Measurements from ENCODE around the gene SLMAP.

The SLMAP gene

DNA sequence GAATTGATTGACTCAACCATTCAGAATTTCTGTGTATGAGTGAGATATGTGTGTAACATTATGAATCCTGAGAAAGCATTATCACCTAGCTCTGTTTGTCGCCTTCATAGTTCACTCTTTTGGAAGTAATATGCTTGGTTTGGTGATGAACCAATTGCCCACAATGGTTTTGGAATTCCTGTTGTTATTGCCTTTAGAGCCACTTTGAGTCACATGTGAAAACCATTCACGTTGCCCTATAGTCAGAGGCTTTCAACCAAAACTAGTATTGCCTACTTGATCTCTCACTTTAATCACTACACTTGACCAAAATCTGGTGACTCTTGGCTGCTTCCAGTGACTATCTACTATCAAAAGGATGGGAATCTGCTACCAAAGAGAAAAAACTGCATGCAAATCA, 173.9 kb downstream of the SLMAP start:
- H3K4me3 ChIP-seq (ENCODE audit: low read length), result no peak overlapping the region
- no peak for TF ChIP-seq ZNF274 (IDR thresholded peaks at IDR 0.05; ENCODE audit: low read depth, low read length)

DNA sequence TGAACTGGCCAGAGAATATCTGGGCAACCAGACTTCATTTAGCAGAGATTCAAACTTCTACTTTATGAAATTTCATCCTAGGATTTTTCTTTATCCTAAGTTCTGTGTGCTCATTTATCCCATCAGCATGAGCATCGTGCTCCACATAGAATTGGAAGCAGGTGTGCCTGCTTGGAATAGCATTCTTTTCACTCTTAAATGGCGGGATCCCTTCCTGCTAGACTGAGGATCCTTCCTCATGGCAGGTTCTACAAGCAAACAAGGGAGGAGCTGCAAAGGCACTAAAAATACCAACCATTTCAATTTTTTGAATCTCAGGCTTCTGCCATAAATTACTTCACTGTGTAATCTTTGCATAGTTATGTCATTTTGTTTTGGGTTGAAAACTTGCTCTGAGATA, 177.5 kb downstream of the SLMAP start:
- no peak overlapping the region for H3K4me3 ChIP-seq (ENCODE audit: low read length)
- TF ChIP-seq ZNF274 (IDR thresholded peaks at IDR 0.05; ENCODE audit: low read depth, low read length), result no peak

DNA sequence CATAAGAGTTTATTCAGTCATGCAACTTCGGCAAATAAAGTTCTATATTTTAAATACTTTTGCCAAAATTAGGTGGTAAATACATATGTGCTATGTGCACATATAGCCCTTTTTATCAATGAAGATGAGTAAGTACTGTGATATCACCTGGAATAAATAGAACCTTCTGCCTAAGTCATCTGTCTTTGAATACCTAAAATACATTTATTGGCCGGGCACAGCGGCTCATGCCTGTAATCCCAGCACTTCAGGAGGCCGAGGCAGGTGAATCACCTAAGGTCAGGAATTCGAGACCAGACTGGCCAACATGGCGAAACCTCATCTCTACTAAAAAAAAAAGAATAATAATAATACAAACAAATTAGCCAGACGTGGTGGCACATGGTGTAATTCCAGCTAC, 178.3 kb downstream of the SLMAP start:
- no peak for TF ChIP-seq ZNF274 (IDR thresholded peaks at IDR 0.05; ENCODE audit: low read depth, low read length)

DNA sequence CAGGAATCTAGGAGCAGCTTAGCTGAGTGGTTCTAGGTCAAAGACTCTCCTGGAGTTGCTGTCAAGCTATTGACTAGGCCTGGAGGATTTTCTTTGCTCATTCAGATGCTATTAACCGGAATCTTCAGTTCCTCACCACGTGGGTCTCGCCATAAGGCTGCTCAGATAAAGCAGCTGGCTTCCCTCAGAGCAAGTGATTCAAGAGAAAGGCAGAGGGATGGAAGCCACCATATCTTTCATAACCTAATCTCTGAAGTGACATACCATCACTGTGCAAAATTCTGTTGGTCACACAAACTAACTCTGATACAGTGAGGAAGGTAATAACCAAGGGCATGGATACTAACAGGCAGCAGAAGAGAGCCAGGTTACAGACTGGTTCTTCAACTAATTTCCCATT, 179.4 kb downstream of the SLMAP start:
- H3K4me3 ChIP-seq (ENCODE audit: low read length), result no peak overlapping the region
- no peak for TF ChIP-seq ZNF274 (IDR thresholded peaks at IDR 0.05; ENCODE audit: low read depth, low read length)

More for the DNA sequence above, 178.3 kb downstream of the SLMAP start:
- no peak overlapping the region for H3K4me3 ChIP-seq (ENCODE audit: low read length)

DNA sequence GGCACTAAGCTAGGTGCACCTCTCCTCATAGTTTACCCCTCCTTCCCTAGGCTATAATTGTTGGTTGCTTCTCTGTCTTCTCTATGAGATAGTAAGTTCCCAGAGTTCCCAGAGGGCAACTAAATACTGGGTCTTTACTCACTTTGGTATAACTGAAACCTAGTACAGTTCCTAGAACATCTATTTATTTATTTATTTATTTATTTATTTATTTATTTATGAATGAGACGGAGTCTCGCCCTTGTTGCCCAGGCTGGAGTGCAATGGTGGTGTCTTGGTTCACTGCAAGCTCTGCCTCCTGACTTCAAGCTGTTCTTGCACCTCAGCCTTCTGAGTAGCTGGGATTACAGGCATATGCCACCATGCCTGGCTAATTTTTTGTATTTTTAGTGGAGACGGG, 181.0 kb downstream of the SLMAP start:
- H3K4me3 ChIP-seq (ENCODE audit: low read length), result no peak overlapping the region
- no peak for TF ChIP-seq ZNF274 (IDR thresholded peaks at IDR 0.05; ENCODE audit: low read depth, low read length)

DNA sequence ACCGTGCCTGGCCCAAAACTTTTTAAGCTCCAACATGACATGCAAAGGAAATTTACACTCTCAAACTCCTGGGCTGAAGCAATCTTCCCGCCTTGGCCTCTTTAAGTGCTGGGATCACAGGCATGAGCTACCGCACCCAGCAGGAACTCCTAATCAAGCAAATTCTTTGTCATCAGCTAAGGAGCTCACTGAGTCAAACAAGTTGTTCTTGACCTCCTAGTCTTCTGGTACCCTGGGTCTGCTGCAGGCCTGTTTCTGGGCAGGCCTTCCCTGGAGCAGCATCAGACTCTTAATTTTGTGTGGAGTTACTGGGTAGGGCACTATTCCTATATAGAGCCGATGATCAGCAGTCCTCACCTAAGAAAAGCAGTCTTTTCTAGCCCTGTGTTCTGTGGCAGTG, 183.7 kb downstream of the SLMAP start:
- H3K4me3 ChIP-seq (ENCODE audit: low read length), result no peak overlapping the region
- TF ChIP-seq ZNF274 (IDR thresholded peaks at IDR 0.05; ENCODE audit: low read depth, low read length), result no peak

DNA sequence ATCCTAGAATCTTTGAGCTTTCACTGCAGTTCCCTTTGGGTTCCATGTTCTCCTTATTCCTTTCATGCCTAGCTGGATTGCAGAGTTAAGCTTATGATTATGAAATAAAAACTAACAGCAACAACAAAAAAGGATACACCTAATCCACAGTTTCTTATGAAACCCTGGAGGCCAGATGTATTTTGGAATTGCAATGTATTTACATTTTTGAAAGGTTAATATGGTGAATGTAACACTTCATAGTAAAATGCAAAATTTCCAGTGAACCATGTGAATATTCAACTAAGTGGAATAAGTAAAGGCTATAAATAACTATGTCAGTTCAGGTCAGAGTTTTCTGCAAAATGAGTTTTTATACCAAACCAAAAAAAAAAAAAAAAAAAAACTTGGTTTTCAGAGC, 186.3 kb downstream of the SLMAP start:
- H3K4me3 ChIP-seq (ENCODE audit: low read length), result no peak overlapping the region
- no peak for TF ChIP-seq ZNF274 (IDR thresholded peaks at IDR 0.05; ENCODE audit: low read depth, low read length)

DNA sequence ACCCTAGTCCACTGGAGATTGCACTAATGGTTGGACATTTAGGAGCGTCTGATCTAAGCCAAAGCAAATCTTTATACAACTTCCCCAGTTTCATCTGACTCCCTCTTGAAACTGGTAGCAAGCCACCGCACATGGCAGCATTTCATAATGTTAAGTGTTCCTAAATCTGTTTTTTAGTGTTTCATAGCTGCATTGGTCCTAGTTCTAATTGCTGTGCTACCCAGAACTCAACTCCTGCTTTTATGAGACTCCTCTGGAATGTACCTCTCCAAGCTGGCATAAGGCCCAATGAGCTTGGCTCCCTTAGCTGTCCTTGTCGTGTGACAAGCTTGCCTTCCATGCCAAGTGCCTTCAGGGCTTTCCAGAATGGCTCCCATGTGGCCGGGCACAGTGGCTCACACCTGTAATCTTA, 186.8 kb downstream of the SLMAP start:
- no peak overlapping the region for H3K4me3 ChIP-seq (ENCODE audit: low read length)
- no peak for TF ChIP-seq ZNF274 (IDR thresholded peaks at IDR 0.05; ENCODE audit: low read depth, low read length)

DNA sequence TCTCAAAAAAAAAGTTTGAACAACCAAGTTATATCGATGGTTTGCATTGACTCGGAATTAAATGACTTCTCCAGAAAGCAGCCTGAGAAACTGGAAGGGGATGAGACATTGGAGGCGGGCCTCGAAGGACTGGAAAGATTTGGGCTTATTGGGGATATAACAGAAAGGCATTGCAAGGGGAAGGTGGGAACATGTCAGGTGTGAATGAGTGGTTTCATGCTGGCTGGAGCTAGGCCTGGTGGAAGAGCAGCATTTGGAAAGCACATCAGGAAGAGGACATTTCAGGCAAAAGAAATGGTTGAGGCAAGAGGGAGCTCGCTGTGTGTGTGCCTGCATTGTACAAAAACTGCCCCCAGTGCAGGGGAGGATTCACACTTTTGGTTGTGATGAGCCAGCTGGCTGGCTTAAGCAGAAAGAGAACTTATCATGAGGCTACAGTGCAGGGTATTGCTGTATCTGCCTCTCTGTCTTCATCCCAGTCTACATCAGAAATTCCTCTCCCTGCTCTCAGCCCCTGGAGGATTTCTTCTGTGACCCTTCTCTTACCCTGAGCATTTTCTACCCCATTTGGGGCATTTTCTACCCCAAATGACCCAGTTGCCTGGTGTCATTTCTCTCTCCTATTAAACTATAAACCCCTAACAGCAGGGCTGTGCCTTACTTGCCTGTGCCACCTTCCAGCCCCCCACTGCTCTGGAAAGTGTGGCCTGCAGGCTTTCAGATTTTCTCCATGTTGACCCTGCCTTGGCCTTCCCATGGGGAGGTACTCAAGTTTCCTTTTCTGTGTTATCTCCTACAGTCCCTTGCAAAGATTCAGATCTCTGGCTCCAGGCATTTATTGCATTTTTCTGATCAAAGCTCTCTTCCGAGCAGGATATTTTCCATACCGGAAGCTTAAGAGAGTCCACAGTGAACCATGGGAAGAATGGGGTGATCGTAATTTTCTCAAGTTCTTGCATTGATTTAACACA, 187.7 kb downstream of the SLMAP start:
- H3K4me3 ChIP-seq (ENCODE audit: low read length), result no peak overlapping the region
- no peak for TF ChIP-seq ZNF274 (IDR thresholded peaks at IDR 0.05; ENCODE audit: low read depth, low read length)

DNA sequence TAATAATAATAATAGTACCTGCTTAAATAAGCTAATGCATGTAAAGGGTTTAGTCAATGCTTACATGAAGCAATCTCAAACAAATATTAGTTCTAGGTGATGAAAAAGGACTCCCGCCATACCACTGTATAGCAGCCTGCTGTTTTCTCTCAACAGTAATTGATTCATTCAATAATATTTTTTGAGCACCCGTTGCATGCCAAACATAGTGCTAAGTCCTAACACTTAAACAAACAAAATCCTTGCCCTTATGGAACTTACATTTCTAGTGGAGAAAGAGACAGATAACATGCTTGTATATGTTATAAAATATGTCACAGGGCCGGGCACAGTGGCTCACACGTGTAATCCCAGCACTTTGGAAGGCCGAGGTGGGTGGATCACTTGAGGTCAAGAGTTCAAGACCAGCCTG, 190.9 kb downstream of the SLMAP start:
- TF ChIP-seq ZNF274 (IDR thresholded peaks at IDR 0.05; ENCODE audit: low read depth, low read length), result no peak
- H3K4me3 ChIP-seq (ENCODE audit: low read length), result no peak overlapping the region

DNA sequence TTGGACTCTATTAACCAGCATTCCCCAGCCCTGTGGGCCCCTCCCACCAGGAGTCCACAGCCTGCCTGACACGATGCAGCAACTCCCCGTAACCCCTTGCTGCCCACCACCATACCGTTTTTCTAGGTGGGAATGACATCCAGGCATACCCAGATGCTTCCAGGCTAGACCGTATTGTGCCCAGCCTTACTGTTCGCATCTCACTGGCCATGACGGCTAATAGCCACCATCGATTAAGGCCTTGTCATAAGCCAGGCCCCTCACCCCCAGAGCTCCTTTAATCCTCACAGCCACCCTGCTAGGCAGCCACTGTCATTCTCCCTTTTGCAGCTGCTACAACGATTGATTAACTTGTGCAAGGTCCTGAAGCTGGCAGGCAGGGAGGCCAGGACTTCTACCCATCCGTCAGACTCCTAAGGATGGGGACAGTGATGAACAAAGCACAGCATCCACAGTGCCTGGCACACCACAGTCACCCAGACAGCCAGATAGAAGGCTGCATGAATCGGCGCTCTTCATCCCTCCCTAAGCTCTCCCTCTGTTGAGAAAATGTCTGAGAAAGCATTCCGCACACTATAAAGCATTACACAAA, 192.1 kb downstream of the SLMAP start:
- no peak overlapping the region for H3K4me3 ChIP-seq (ENCODE audit: low read length)
- TF ChIP-seq ZNF274 (IDR thresholded peaks at IDR 0.05; ENCODE audit: low read depth, low read length), result no peak

DNA sequence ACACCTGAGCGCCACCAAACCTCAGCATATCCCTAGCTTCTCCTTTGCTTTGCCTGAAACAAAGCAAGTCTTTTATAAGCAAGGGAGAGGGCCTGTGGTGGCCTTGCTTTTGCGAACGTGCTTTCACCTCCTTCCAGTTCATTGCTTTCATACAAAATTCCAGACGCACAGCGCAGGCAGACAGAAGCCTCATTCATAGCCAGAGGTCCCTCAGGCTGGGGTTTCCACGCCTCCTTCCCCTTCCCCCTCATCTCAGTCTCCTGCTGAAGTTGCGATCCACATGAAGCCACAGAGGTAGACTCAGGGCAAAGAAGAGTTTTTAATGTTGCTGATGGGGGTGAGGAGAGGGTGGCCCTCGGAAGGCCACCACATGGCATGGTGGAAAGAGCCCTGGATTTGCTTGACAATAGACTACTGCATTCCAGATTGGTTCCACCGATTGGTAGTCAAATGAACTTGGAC, 192.7 kb downstream of the SLMAP start:
- no peak for TF ChIP-seq ZNF274 (IDR thresholded peaks at IDR 0.05; ENCODE audit: low read depth, low read length)
- no peak overlapping the region for H3K4me3 ChIP-seq (ENCODE audit: low read length)

DNA sequence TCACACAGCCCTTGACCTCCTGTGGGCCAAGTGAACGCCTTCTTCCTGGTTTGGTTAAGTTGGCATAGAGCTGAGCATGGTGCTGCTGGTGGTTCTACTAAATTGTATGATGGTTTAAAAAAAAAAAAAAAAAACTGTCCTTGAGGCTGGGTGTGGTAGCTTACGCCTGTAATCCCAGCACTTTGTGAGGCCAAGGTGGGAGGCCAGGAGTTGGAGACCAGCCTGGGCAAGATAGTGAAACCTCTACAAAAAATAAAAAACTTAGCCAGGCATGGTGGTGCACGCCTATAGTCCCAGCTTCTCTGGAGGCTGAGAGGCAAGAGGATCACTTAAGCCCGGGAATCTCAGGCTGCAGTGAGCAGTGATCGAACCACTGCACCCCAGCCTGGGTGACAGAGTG, 193.2 kb downstream of the SLMAP start:
- no peak for TF ChIP-seq ZNF274 (IDR thresholded peaks at IDR 0.05; ENCODE audit: low read depth, low read length)
- no peak overlapping the region for H3K4me3 ChIP-seq (ENCODE audit: low read length)

DNA sequence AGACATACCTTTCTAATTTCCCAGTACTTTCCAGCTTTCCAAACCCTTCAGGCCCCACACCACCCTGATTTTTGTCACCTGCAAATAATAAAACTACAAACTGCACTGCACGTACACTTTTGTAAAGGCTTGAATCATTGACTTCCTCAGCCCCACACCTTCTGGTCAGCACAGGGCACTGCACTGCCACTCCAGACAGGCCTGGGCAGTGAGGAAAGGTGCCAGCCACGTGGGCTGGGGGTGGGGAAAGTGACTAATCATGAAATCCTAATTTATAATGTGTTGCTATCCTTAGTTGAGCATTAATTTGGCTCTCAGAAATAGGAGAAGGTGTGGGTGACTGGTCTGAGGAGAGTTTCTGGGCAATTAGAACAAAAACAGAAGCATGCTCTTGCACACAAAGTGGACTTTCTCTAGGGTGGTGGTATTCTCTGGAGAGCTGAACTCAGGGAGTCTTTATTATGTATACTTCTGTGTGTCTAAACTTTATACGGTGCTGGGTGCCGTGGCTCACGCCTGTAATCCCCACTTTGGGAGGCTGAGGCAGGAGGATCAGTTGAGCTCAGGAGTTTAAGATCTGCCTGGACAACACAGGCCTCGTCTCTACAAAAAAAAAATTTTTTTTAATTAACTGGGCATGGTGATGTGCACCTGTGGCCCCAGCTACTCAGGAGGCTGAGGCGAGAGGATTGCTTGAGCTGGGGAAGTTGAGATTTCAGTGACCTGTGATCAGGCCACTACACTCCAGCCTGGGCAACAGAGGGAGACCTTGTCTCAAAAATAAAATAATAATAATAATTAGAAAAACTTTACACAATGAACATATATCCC, 193.9 kb downstream of the SLMAP start:
- TF ChIP-seq ZNF274 (IDR thresholded peaks at IDR 0.05; ENCODE audit: low read depth, low read length), result no peak
- H3K4me3 ChIP-seq (ENCODE audit: low read length), result no peak overlapping the region

Data from GM08714 (cell line).